GM12878 (cell line): ENCODE results near the gene PTPN14. TPM values are rescaled to one million over a fixed set of nuclear protein-coding genes. Genes with fewer than 3 reads are reported as not detected.
A peak's percentile ranks its signal among the peaks of the same experiment; 100 is the strongest.

Experiments used
- ATAC-seq: fragments of 200-7000 bp; cut with Tn5 transposase; 3 replicates; pipeline ENCODE4 v1.9.1; 2020; ENCODE audit warnings: mild to moderate bottlenecking, moderate library complexity
- BruUV-seq: library from RNA; stranded (reverse); fragments of 400-500 nt; replicated peaks from 2 replicates; lab custom pipeline; 2021; lab: Mats Ljungman, UMichigan
- CTCF ChIA-PET: fragments of 300-600 bp; sonication (Branson Sonifier 250); formaldehyde crosslinking; extraction: SDS; loops from one replicate; lab custom pipeline; 2021; ENCODE audit warnings: inconsistent platforms; lab: Yijun Ruan, JAX
- POLR2A ChIA-PET: fragments of 350-600 bp; formaldehyde crosslinking; extraction: SDS; loops from one replicate; lab custom pipeline; 2021; ENCODE audit warnings: inconsistent platforms; lab: Charles Lee
- RAD21 ChIA-PET: fragments of 300-600 bp; sonication (Branson Sonifier 250); formaldehyde crosslinking; loops from one replicate; lab custom pipeline; 2023; ENCODE audit warnings: antibody characterized with exemption; ENCODE audit not compliant: unreplicated experiment; lab: Charles Lee
- SMC1A ChIA-PET: fragments of 300-600 bp; sonication (Branson Sonifier 250); formaldehyde crosslinking; loops from one replicate; lab custom pipeline; 2023; ENCODE audit not compliant: unreplicated experiment, uncharacterized antibody; lab: Charles Lee
- DNase-seq: peaks from one replicate; pipeline ENCODE4 v3.0.0-alpha.2; 2011; ENCODE audit warnings: low read depth, low spot score
- FAIRE-seq: peaks from 3 replicates; lab custom pipeline; 2011; peaks lifted over from hg19 to GRCh38; lab: Jason Lieb, UNC
- H2AFZ ChIP-seq: 2 replicates; pipeline ENCODE4 v1.6.0; 2011; ENCODE audit warnings: low read depth, low read length, control low read depth; ENCODE audit not compliant: control insufficient read depth
- H3K27ac ChIP-seq: 2 replicates; pipeline ENCODE4 v1.5.1; 2011; ENCODE audit warnings: control low read depth; ENCODE audit not compliant: control insufficient read depth, insufficient read depth
- H3K27me3 ChIP-seq, 2 experiments: replicated peaks in 1 of 2; 2 replicates each; pipeline versions ENCODE4 v1.6.0 to v1.6.1; 2011; ENCODE audit warnings: low read length in 1 of 2; ENCODE audit not compliant: control insufficient read depth in 2 of 2, insufficient read depth in 2 of 2
- H3K36me3 ChIP-seq, 2 experiments: 2 replicates each; pipeline ENCODE4 v1.5.1; 2011; ENCODE audit warnings: low read length in 1 of 2; ENCODE audit not compliant: control insufficient read depth in 2 of 2, insufficient read depth in 2 of 2
- H3K4me1 ChIP-seq: 2 replicates; pipeline ENCODE4 v1.6.1; 2011; ENCODE audit warnings: mild to moderate bottlenecking, low read length, moderate library complexity, mixed read lengths; ENCODE audit not compliant: control insufficient read depth, insufficient read depth
- H3K4me2 ChIP-seq: 2 replicates; pipeline ENCODE4 v1.6.0; 2011; ENCODE audit warnings: control low read depth; ENCODE audit not compliant: control insufficient read depth, insufficient read depth
- H3K4me3 ChIP-seq: fragments of 200-600 bp; sonication (generic); 2 replicates; pipeline ENCODE4 v1.5.1; 2016
- H3K79me2 ChIP-seq: 2 replicates; pipeline ENCODE4 v1.6.0; 2011; ENCODE audit warnings: low read length; ENCODE audit not compliant: control insufficient read depth, insufficient read depth
- H3K9ac ChIP-seq: 2 replicates; pipeline ENCODE4 v1.8.0; 2011; ENCODE audit warnings: low read length, control low read depth, mixed read lengths; ENCODE audit not compliant: control insufficient read depth, insufficient read depth
- H3K9me3 ChIP-seq: replicated peaks from 3 replicates; pipeline ENCODE4 v1.5.1; 2011; ENCODE audit warnings: mild to moderate bottlenecking, low read length; ENCODE audit not compliant: control insufficient read depth, insufficient read depth
- H4K20me1 ChIP-seq: 2 replicates; pipeline ENCODE4 v1.6.0; 2011; ENCODE audit not compliant: control insufficient read depth, insufficient read depth
- ESRRA ChIP-seq: IDR thresholded peaks from 2 replicates; pipeline ENCODE4 v1.6.1; 2012; ENCODE audit warnings: mild to moderate bottlenecking, low read length, improper control_type of control experiment
- MEF2A ChIP-seq: IDR thresholded peaks from 2 replicates; pipeline ENCODE4 v1.6.1; 2011; ENCODE audit warnings: low read depth, mild to moderate bottlenecking, low read length, moderate library complexity; ENCODE audit not compliant: insufficient read depth
- MXI1 ChIP-seq: fragments of 150-350 bp; IDR thresholded peaks from 2 replicates; pipeline ENCODE4 v1.6.1; 2011; ENCODE audit warnings: low read depth, mild to moderate bottlenecking, inconsistent platforms, low read length, improper control_type of control experiment
- RELB ChIP-seq: fragments of 450-650 bp; IDR thresholded peaks from 2 replicates; pipeline ENCODE4 v1.6.1; 2017; ENCODE audit warnings: low read depth, mild to moderate bottlenecking, moderate library complexity
- TBL1XR1 ChIP-seq: IDR thresholded peaks from 2 replicates; pipeline ENCODE4 v1.6.1; 2012; ENCODE audit warnings: low read depth, low read length, improper control_type of control experiment
- WGBS: methylation state at CpG from one replicate; pipeline ENCODE4 v1.1.6; 2016; ENCODE audit warnings: low lambda C conversion rate; ENCODE audit not compliant: insufficient replicate concordance, insufficient coverage; ENCODE audit errors: missing lambda C conversion rate; 5-methylcytosine and 5-hydroxymethylcytosine counted together
- in situ Hi-C: fragments of 300-500 bp; cut with MboI; formaldehyde crosslinking; loops from 9 replicates; pipeline ENCODE4 v1.14.3; 2018; ENCODE audit warnings: mixed read lengths
- intact Hi-C: fragments of 100-400 bp; cut with micrococcal nuclease; formaldehyde crosslinking; loops from one replicate; pipeline ENCODE4 v1.14.2; 2022; ENCODE audit not compliant: unreplicated experiment
- polyA plus RNA-seq, 11 experiments: library from polyadenylated mRNA; depleted of rRNA in 4 of 11; unstranded in 6 of 11; stranded (reverse) in 5 of 11; fragments of >200 nt; fragmentation: Nextera tagmentation in 4 of 11; fragmentation: Illumina TruSeq in 1 of 11; extraction: Ambion mirVana in 4 of 11; extraction: Trizol in 1 of 11; gene quantifications; 1 replicate in 1 of 11; 2 replicates in 10 of 11; pipeline versions ENCODE4 v1.2.1 to v1.2.3, GENCODE V29; 2011 to 2016; ENCODE audit warnings: inconsistent platforms in 2 of 11, missing spikeins in 2 of 11, low read depth in 1 of 11
- total RNA-seq, 4 experiments: library from RNA; depleted of rRNA in 3 of 4; stranded (reverse); fragments of >200 nt in 3 of 4; fragmentation: Illumina TruSeq in 1 of 4; extraction: Trizol in 1 of 4; gene quantifications; 2 replicates each; pipeline versions ENCODE4 v1.2.1 to v1.2.3, GENCODE V29; 2013 to 2021
- TF ChIP-seq, protein P1 (sequence below): IDR thresholded peaks from 2 replicates; pipeline ENCODE4 v1.6.1; 2011; ENCODE audit warnings: borderline replicate concordance, low read depth, mild to moderate bottlenecking, moderate library complexity, low read length; ENCODE audit not compliant: insufficient read depth, poor library complexity, severe bottlenecking
- TF ChIP-seq, protein P2 (sequence below): IDR thresholded peaks from 2 replicates; pipeline ENCODE4 v1.6.1; 2012; ENCODE audit warnings: low read depth, low read length, improper control_type of control experiment
- TF ChIP-seq, protein P3 (sequence below): fragments of 450-650 bp; IDR thresholded peaks from 2 replicates; pipeline ENCODE4 v1.6.1; 2014; ENCODE audit warnings: mild to moderate bottlenecking
- TF ChIP-seq, protein P4 (sequence below): IDR thresholded peaks from 2 replicates; pipeline ENCODE4 v1.6.1; 2012; ENCODE audit warnings: low read length, inconsistent platforms

Gene PTPN14
- total and polyA plus RNA-seq, 10 of the 15 experiments (the other 5 are each of a cell fraction or from before 2014, with no cell fraction given) = 0.05 to 5.1 (median 0.44) TPM

- no peaks in the 10 kb centered on the region for H3K36me3 ChIP-seq
- no peak overlapping the region for H3K4me2 ChIP-seq
- H4K20me1 ChIP-seq = no peaks in the 10 kb centered on the region
- H3K27ac ChIP-seq = no peak overlapping the region
- TF ChIP-seq, protein P1, sequence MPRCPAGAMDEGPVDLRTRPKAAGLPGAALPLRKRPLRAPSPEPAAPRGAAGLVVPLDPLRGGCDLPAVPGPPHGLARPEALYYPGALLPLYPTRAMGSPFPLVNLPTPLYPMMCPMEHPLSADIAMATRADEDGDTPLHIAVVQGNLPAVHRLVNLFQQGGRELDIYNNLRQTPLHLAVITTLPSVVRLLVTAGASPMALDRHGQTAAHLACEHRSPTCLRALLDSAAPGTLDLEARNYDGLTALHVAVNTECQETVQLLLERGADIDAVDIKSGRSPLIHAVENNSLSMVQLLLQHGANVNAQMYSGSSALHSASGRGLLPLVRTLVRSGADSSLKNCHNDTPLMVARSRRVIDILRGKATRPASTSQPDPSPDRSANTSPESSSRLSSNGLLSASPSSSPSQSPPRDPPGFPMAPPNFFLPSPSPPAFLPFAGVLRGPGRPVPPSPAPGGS = no peak
- TF ChIP-seq MEF2A = no peak
- TF ChIP-seq, protein P2, sequence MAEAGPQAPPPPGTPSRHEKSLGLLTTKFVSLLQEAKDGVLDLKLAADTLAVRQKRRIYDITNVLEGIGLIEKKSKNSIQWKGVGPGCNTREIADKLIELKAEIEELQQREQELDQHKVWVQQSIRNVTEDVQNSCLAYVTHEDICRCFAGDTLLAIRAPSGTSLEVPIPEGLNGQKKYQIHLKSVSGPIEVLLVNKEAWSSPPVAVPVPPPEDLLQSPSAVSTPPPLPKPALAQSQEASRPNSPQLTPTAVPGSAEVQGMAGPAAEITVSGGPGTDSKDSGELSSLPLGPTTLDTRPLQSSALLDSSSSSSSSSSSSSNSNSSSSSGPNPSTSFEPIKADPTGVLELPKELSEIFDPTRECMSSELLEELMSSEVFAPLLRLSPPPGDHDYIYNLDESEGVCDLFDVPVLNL = no peak
- TF ChIP-seq RELB = no peak
- TF ChIP-seq, protein P3, sequence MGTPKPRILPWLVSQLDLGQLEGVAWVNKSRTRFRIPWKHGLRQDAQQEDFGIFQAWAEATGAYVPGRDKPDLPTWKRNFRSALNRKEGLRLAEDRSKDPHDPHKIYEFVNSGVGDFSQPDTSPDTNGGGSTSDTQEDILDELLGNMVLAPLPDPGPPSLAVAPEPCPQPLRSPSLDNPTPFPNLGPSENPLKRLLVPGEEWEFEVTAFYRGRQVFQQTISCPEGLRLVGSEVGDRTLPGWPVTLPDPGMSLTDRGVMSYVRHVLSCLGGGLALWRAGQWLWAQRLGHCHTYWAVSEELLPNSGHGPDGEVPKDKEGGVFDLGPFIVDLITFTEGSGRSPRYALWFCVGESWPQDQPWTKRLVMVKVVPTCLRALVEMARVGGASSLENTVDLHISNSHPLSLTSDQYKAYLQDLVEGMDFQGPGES = no peak
- TF ChIP-seq ESRRA = no peak
- TF ChIP-seq TBL1XR1 = no peak
- TF ChIP-seq, protein P4, sequence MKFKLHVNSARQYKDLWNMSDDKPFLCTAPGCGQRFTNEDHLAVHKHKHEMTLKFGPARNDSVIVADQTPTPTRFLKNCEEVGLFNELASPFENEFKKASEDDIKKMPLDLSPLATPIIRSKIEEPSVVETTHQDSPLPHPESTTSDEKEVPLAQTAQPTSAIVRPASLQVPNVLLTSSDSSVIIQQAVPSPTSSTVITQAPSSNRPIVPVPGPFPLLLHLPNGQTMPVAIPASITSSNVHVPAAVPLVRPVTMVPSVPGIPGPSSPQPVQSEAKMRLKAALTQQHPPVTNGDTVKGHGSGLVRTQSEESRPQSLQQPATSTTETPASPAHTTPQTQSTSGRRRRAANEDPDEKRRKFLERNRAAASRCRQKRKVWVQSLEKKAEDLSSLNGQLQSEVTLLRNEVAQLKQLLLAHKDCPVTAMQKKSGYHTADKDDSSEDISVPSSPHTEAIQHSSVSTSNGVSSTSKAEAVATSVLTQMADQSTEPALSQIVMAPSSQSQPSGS = no peak
- TF ChIP-seq MXI1 = no peak
- in situ Hi-C loops (no loop called here), intact Hi-C loops (no loop called here)
- ATAC-seq (peak; percentile 65), DNase-seq (no peak), FAIRE-seq (no peak)
- no peaks in the 10 kb centered on the region; a peak in 1 of 4 replicates for H3K27me3 ChIP-seq
- ChIA-PET CTCF (interaction anchor here (0.7 to 1.1 kb wide), 6 partner anchors 29 to 457 kb away, joined by 3 to 5 read pairs (median 3); no protein-coding TSS in a partner anchor), RAD21 (interaction anchor here (1.1 to 1.7 kb wide), 7 partner anchors 10 to 69 kb away, joined by 3 to 13 read pairs (median 3); no protein-coding TSS in a partner anchor), POLR2A (interaction anchor here (0.9 to 1.6 kb wide), 2 partner anchors 12 to 14 kb away, joined by 3 to 4 read pairs; no protein-coding TSS in a partner anchor), SMC1A (interaction anchor here (1.1 to 4.3 kb wide), 8 partner anchors 8 to 70 kb away, joined by 3 to 42 read pairs (median 6); no protein-coding TSS in a partner anchor)
- H3K4me1 ChIP-seq = no peaks in the 10 kb centered on the region
- H3K9me3 ChIP-seq = no peaks in the 10 kb centered on the region
- H3K9ac ChIP-seq = no peak overlapping the region
- H3K79me2 ChIP-seq = no peaks in the 10 kb centered on the region
- H3K4me3 ChIP-seq = no peak overlapping the region
- BruUV-seq = no TSS peak
- H2AFZ ChIP-seq = no peak overlapping the region
- WGBS = 0% methylated on average over 3 of the region's 3 CpGs
Observed at GRCh38 chr1:214515544-214516433, 35.6 kb downstream of the PTPN14 start.
